Measurements from ENCODE around the gene LGALS3BP.

The LGALS3BP gene

DNA sequence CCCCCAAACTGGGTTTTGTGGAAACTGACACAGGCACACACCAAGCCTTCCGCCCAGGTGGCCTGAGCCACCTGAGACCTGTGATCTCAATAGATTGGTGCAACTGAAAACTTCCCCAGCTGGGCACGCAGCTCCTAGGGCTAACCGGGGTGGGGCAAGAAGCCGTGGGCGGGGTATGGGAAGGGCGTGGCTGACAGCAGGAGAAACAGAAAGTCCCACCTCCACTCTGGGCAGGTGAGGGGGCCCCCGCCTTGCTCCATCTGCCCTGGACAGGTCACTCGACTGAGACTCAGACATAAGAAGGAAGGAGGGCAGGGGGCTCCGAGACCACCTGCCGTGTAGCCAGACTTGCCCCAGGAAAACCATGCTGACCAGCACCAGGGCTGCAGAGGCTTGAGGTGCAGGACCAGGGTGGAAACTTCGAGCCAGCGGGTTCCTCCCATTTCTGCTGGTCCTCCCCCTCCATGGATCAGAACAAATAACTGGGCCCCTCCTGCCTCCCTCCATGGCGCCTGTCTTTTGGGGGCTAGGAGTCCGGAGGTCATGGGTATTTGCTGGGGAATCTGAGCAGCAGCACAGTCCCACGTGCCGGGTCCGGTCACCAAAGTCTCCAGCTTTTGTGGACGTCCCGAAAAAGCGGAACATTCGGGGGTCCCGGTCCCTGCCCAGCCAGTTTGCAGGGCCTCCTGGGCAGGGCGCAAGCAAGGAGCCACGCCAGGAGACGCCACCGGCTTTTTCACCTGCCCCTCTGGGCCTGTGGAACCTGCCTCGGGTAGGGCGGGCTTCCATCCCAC is 55.9 kb downstream of the LGALS3BP start:
- Histone ChIP-seq H3K4me3 (ENCODE audit: low read length) (peak overlapping the region; percentile 90), H3K27me3 (replicated peaks; ENCODE audit: control insufficient read depth, insufficient read depth, low read length) (no peaks in the 10 kb centered on the region), H3K9me3 (ENCODE audit: control insufficient read depth, low read length) (no peaks in the 10 kb centered on the region), H3K4me1 (ENCODE audit: control insufficient read depth, insufficient read depth, low read length) (peaks cover 50% of the 10 kb centered on the region), H3K36me3 (ENCODE audit: control insufficient read depth, insufficient read depth, low read length, severe bottlenecking) (no peaks in the 10 kb centered on the region), H3K9ac (ENCODE audit: low read length) (peak overlapping the region; percentile 89)
- DNase-seq (ENCODE audit: low read depth) = peak; percentile 54

- H3K4me1 ChIP-seq (ENCODE audit: control insufficient read depth, insufficient read depth, low read length) = peaks cover 59% of the 10 kb centered on the region
- DNase-seq (ENCODE audit: low read depth) = peak; percentile 32
- H3K9me3 ChIP-seq (ENCODE audit: control insufficient read depth, low read length) = no peaks in the 10 kb centered on the region
- H3K4me3 ChIP-seq (ENCODE audit: low read length) = peak overlapping the region; percentile 90
- peak overlapping the region; percentile 89 for H3K9ac ChIP-seq (ENCODE audit: low read length)
- H3K36me3 ChIP-seq (ENCODE audit: control insufficient read depth, insufficient read depth, low read length, severe bottlenecking) = no peaks in the 10 kb centered on the region
- no peaks in the 10 kb centered on the region for H3K27me3 ChIP-seq (replicated peaks; ENCODE audit: control insufficient read depth, insufficient read depth, low read length)
These were observed 56.8 kb downstream of the LGALS3BP start for GRCh38 chr17:78922816-78923498.

GRCh38 chr17:78921437-78921971 is 58.2 kb downstream of the LGALS3BP start:
- H3K4me3 ChIP-seq (ENCODE audit: low read length) = peak overlapping the region; percentile 90
- DNase-seq (ENCODE audit: low read depth) = peak; percentile 36

More at GRCh38 chr17:78921437-78921971, 58.2 kb downstream of the LGALS3BP start:
- peak overlapping the region; percentile 55 for H3K9ac ChIP-seq (ENCODE audit: low read length)
- H3K36me3 ChIP-seq (ENCODE audit: control insufficient read depth, insufficient read depth, low read length, severe bottlenecking) = peaks cover 4% of the 10 kb centered on the region
- H3K27me3 ChIP-seq (replicated peaks; ENCODE audit: control insufficient read depth, insufficient read depth, low read length) = no peaks in the 10 kb centered on the region
- no peaks in the 10 kb centered on the region for H3K9me3 ChIP-seq (ENCODE audit: control insufficient read depth, low read length)
- peaks cover 68% of the 10 kb centered on the region for H3K4me1 ChIP-seq (ENCODE audit: control insufficient read depth, insufficient read depth, low read length)
